Measurements from ENCODE around the gene MGAT4A.

Gene MGAT4A

DNA sequence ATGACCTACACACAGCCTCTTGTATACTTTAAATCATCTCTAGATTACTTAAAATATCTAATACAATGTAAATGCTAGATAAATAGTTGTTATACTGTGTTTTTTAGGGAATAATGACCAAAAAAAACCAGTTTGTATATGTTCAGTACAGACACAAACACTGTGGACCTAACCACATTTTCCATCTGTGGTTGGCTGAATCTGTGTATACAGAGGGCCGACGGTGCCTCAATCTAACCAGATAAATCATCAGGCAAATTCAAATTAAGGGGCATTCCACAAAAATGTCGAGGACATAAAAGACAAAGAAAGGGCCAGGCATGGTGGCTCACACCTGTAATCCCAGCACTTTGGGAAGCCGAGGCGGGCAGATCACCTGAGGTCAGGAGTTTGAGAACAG lies 14.1 kb downstream of the MGAT4A start:
- TF ChIP-seq, protein P1, sequence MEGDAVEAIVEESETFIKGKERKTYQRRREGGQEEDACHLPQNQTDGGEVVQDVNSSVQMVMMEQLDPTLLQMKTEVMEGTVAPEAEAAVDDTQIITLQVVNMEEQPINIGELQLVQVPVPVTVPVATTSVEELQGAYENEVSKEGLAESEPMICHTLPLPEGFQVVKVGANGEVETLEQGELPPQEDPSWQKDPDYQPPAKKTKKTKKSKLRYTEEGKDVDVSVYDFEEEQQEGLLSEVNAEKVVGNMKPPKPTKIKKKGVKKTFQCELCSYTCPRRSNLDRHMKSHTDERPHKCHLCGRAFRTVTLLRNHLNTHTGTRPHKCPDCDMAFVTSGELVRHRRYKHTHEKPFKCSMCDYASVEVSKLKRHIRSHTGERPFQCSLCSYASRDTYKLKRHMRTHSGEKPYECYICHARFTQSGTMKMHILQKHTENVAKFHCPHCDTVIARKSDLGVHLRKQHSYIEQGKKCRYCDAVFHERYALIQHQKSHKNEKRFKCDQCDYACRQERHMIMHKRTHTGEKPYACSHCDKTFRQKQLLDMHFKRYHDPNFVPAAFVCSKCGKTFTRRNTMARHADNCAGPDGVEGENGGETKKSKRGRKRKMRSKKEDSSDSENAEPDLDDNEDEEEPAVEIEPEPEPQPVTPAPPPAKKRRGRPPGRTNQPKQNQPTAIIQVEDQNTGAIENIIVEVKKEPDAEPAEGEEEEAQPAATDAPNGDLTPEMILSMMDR (IDR thresholded peaks at IDR 0.05; ENCODE audit: insufficient read depth, low read length, poor library complexity, severe bottlenecking), result no peak
- no peaks in the 10 kb centered on the region for H3K27me3 ChIP-seq (replicated peaks; ENCODE audit: control insufficient read depth, insufficient read depth, low read length)
- no peak overlapping the region for H3K4me3 ChIP-seq (replicated peaks; ENCODE audit: low read depth, low read length)
- no peaks in the 10 kb centered on the region for H3K36me3 ChIP-seq (ENCODE audit: control insufficient read depth, insufficient read depth, low read length)
- no peak for DNase-seq (ENCODE audit: extremely low read depth, insufficient read length)

- Histone ChIP-seq H3K36me3 (ENCODE audit: control insufficient read depth, insufficient read depth, low read length) (no peaks in the 10 kb centered on the region), H3K27me3 (replicated peaks; ENCODE audit: control insufficient read depth, insufficient read depth, low read length) (no peaks in the 10 kb centered on the region), H3K4me3 (replicated peaks; ENCODE audit: low read depth, low read length) (no peak overlapping the region)
- DNase-seq (ENCODE audit: extremely low read depth, insufficient read length), result no peak
- TF ChIP-seq, protein P1 (IDR thresholded peaks at IDR 0.05; ENCODE audit: insufficient read depth, low read length, poor library complexity, severe bottlenecking), result no peak
Observed at GRCh38 chr2:98715812-98716451, 15.0 kb downstream of the MGAT4A start.

DNA sequence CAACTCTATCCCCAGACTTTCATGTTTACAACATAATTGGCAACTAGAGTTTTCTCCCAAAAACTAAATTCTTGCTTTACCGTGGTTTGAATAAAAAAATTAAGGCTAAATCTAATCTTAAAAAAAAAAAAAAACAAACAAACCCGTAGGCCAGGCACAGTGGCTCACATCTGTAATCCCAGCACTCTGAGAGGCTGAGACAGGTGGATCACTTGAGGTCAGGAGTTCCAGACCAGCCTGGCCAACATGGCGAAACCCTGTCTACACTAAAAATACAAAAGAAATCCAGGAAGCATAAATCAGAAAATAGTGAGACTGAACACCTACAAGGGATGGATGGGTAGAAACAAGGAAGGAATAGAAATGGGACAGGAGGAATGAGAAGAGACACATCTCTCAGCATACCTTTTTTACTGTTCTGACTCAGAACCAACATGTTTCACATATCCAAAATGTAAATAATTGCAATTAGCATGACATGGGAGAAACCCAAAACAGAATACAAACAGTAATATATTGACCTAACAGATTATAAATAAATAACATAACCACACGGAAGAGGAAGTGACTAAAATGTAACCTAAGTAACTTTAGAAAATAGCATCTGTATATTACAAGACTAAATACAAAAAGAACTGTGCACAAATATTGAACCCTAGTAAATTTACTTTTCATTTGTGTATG lies 17.5 kb downstream of the MGAT4A start:
- TF ChIP-seq, protein P1 (IDR thresholded peaks at IDR 0.05; ENCODE audit: insufficient read depth, low read length, poor library complexity, severe bottlenecking), result no peak
- Histone ChIP-seq H3K27me3 (replicated peaks; ENCODE audit: control insufficient read depth, insufficient read depth, low read length) (no peaks in the 10 kb centered on the region), H3K4me3 (replicated peaks; ENCODE audit: low read depth, low read length) (peak overlapping the region; percentile 11; the same call in 1 of the 2 replicates), H3K36me3 (ENCODE audit: control insufficient read depth, insufficient read depth, low read length) (no peaks in the 10 kb centered on the region)
- peak; percentile 67 for DNase-seq (ENCODE audit: extremely low read depth, insufficient read length)

- TF ChIP-seq, protein P1 (IDR thresholded peaks at IDR 0.05; ENCODE audit: insufficient read depth, low read length, poor library complexity, severe bottlenecking), result no peak
- DNase-seq (ENCODE audit: extremely low read depth, insufficient read length), result no peak
- no peak overlapping the region for H3K4me3 ChIP-seq (replicated peaks; ENCODE audit: low read depth, low read length)
- H3K27me3 ChIP-seq (replicated peaks; ENCODE audit: control insufficient read depth, insufficient read depth, low read length), result no peaks in the 10 kb centered on the region
- no peaks in the 10 kb centered on the region for H3K36me3 ChIP-seq (ENCODE audit: control insufficient read depth, insufficient read depth, low read length)
Observed at GRCh38 chr2:98712145-98712544, 18.8 kb downstream of the MGAT4A start.

- Histone ChIP-seq H3K27me3 (replicated peaks; ENCODE audit: control insufficient read depth, insufficient read depth, low read length) (no peaks in the 10 kb centered on the region), H3K4me3 (replicated peaks; ENCODE audit: low read depth, low read length) (no peak overlapping the region), H3K36me3 (ENCODE audit: control insufficient read depth, insufficient read depth, low read length) (no peaks in the 10 kb centered on the region)
- no peak for DNase-seq (ENCODE audit: extremely low read depth, insufficient read length)
- TF ChIP-seq, protein P1 (IDR thresholded peaks at IDR 0.05; ENCODE audit: insufficient read depth, low read length, poor library complexity, severe bottlenecking), result no peak
Observed at GRCh38 chr2:98711506-98711905, 19.4 kb downstream of the MGAT4A start.
